DOHH2 (cell line): ENCODE measurements around the gene SNX17.

ENCODE experiments used
- EZH2phosphoT487 ChIP-seq: fragments of 200-600 bp; sonication (generic); IDR thresholded peaks from 2 replicates; pipeline ENCODE4 v1.6.1; 2017; ENCODE audit warnings: borderline replicate concordance, mild to moderate bottlenecking, antibody characterized with exemption, low read length, moderate library complexity, mixed read lengths
- TF ChIP-seq, protein P1 (sequence below): fragments of 200-600 bp; sonication (generic); IDR thresholded peaks from one replicate; pipeline ENCODE4 v1.5.1; 2014; ENCODE audit warnings: antibody characterized with exemption, mild to moderate bottlenecking, low read depth, low read length; ENCODE audit not compliant: poor library complexity, severe bottlenecking

DNA sequence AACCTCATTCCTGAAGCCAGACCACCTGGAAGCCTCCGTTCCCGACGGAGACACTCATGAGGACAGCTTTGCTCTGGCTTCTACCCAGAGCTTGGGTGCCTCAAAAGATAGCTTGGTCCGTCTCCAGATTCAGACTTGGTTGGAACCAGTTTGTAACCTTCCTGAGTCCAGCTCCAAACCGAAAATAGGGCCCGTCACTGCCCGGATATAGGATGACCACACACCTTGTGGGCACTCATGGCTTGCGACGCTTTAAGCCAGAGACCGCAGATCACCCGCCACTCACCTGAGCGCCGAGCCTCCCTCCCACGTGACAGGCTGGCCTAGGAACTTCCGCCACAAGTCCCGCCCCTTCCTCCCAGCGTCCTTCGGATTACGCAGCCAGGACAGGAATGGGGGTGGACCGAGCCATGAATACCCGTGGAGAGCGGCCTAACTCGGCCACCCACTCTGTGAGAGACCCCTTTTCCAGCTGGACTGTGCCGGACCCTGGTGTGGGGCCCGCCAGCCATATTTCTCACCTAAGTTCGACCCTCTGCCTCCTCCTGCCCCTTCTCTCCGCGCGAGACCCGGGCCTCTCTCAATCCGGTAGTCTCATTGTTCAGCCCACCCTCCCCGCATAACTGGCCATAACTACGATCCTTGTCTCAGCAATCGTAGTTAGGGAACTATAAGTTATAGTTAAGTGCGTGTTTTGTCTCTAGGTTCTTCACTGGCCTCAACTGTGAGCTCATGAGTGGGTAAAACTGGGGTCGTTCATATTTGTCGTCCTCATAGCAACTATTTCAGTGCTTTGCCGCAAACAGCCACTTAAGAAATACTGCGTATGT, 47.4 kb upstream of the SNX17 start, which contains the start of gene MPV17:
- TF ChIP-seq, protein P1, sequence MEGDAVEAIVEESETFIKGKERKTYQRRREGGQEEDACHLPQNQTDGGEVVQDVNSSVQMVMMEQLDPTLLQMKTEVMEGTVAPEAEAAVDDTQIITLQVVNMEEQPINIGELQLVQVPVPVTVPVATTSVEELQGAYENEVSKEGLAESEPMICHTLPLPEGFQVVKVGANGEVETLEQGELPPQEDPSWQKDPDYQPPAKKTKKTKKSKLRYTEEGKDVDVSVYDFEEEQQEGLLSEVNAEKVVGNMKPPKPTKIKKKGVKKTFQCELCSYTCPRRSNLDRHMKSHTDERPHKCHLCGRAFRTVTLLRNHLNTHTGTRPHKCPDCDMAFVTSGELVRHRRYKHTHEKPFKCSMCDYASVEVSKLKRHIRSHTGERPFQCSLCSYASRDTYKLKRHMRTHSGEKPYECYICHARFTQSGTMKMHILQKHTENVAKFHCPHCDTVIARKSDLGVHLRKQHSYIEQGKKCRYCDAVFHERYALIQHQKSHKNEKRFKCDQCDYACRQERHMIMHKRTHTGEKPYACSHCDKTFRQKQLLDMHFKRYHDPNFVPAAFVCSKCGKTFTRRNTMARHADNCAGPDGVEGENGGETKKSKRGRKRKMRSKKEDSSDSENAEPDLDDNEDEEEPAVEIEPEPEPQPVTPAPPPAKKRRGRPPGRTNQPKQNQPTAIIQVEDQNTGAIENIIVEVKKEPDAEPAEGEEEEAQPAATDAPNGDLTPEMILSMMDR, result no peak
- no peak for TF ChIP-seq EZH2phosphoT487
